IMR-90 (cell line): ENCODE measurements around the gene TENM4. TPM values are rescaled to one million over a fixed set of nuclear protein-coding genes. Genes with fewer than 3 reads are reported as not detected.

Experiments used
- ATAC-seq: fragments of 200-7000 bp; cut with Tn5 transposase; 2 replicates; pipeline ENCODE4 v1.9.1; 2020; ENCODE audit warnings: low read depth, mild to moderate bottlenecking, moderate library complexity
- BruUV-seq: library from RNA; stranded (reverse); fragments of 400-500 nt; replicated peaks from 2 replicates; lab custom pipeline; 2021; lab: Mats Ljungman, UMichigan
- CTCF ChIA-PET: fragments of 300-600 bp; formaldehyde crosslinking; extraction: SDS; loops from one replicate; lab custom pipeline; 2021; ENCODE audit warnings: antibody characterized with exemption; lab: Yijun Ruan, JAX
- POLR2A ChIA-PET: fragments of 300-600 bp; sonication (Branson Sonifier 250); formaldehyde crosslinking; loops from one replicate; lab custom pipeline; 2022; ENCODE audit warnings: antibody characterized with exemption; ENCODE audit not compliant: unreplicated experiment; lab: Charles Lee
- DNase-seq: peaks from one replicate; pipeline ENCODE4 v3.0.0; 2013
- H2AFZ ChIP-seq: replicated peaks from 2 replicates; pipeline ENCODE3; 2013; ENCODE audit warnings: low read length, mild to moderate bottlenecking; ENCODE audit not compliant: poor library complexity
- H2AK5ac ChIP-seq: 2 replicates; pipeline ENCODE4 v1.6.1; 2013; ENCODE audit warnings: low read depth, low read length, inconsistent platforms
- H2AK9ac ChIP-seq: replicated peaks from 2 replicates; pipeline ENCODE3; 2013; ENCODE audit warnings: mild to moderate bottlenecking, low read depth, low read length, moderate library complexity; ENCODE audit not compliant: poor library complexity
- H2BK120ac ChIP-seq: 2 replicates; pipeline ENCODE4 v1.6.1; 2013; ENCODE audit warnings: low read depth, low read length, inconsistent platforms
- H2BK15ac ChIP-seq: 3 replicates; pipeline ENCODE4 v1.6.1; 2013; ENCODE audit warnings: low read depth, low read length, inconsistent platforms
- H2BK20ac ChIP-seq: 2 replicates; pipeline ENCODE4 v1.6.1; 2013; ENCODE audit warnings: low read depth, mild to moderate bottlenecking, inconsistent platforms, low read length, moderate library complexity
- H2BK5ac ChIP-seq: 2 replicates; pipeline ENCODE4 v1.6.1; 2013; ENCODE audit warnings: mild to moderate bottlenecking, low read depth, low read length, inconsistent platforms; ENCODE audit not compliant: poor library complexity, severe bottlenecking
- H3K14ac ChIP-seq: replicated peaks from 2 replicates; pipeline ENCODE4 v1.6.1; 2013; ENCODE audit warnings: low read depth, low read length, inconsistent platforms
- H3K18ac ChIP-seq: 2 replicates; pipeline ENCODE4 v1.6.1; 2013; ENCODE audit warnings: low read depth, low read length, control low read depth
- H3K23ac ChIP-seq: 2 replicates; pipeline ENCODE4 v1.6.1; 2013; ENCODE audit warnings: low read depth, low read length, inconsistent platforms
- H3K27ac ChIP-seq: 2 replicates; pipeline ENCODE4 v1.5.1; 2013; ENCODE audit warnings: mild to moderate bottlenecking, control low read depth, low read length; ENCODE audit not compliant: insufficient read depth
- H3K27me3 ChIP-seq: 2 replicates; pipeline ENCODE4 v1.6.1; 2013; ENCODE audit warnings: low read length; ENCODE audit not compliant: control insufficient read depth, insufficient read depth
- H3K36me3 ChIP-seq: 2 replicates; pipeline ENCODE4 v1.6.1; 2013; ENCODE audit warnings: low read length, mixed read lengths; ENCODE audit not compliant: control insufficient read depth, insufficient read depth
- H3K4ac ChIP-seq: 2 replicates; pipeline ENCODE4 v1.6.1; 2013; ENCODE audit warnings: low read depth, low read length, inconsistent platforms
- H3K4me1 ChIP-seq: 2 replicates; pipeline ENCODE4 v1.6.1; 2013; ENCODE audit warnings: low read length, mixed read lengths; ENCODE audit not compliant: control insufficient read depth, insufficient read depth
- H3K4me2 ChIP-seq: 2 replicates; pipeline ENCODE4 v1.6.1; 2013; ENCODE audit warnings: low read depth, mild to moderate bottlenecking, control low read depth, low read length, moderate library complexity
- H3K4me3 ChIP-seq: 2 replicates; pipeline ENCODE4 v1.5.1; 2013; ENCODE audit warnings: low read depth, mild to moderate bottlenecking, control low read depth, low read length, moderate library complexity; ENCODE audit not compliant: insufficient read depth
- H3K56ac ChIP-seq: 2 replicates; pipeline ENCODE4 v1.6.1; 2013; ENCODE audit warnings: low read length, inconsistent platforms; ENCODE audit not compliant: insufficient read depth; ENCODE audit errors: extremely low read depth
- H3K79me1 ChIP-seq, 2 experiments: 2 replicates each; pipeline ENCODE4 v1.6.1; 2013; ENCODE audit warnings: low read length in 2 of 2, inconsistent platforms in 1 of 2, low read depth in 1 of 2
- H3K9ac ChIP-seq: 2 replicates; pipeline ENCODE4 v1.6.1; 2013; ENCODE audit warnings: low read depth, low read length, control low read depth
- H3K9me1 ChIP-seq: 2 replicates; pipeline ENCODE4 v1.6.1; 2013; ENCODE audit warnings: low read length, inconsistent platforms; ENCODE audit not compliant: insufficient read depth
- H3K9me3 ChIP-seq: 2 replicates; pipeline ENCODE4 v1.6.1; 2013; ENCODE audit warnings: low read length; ENCODE audit not compliant: control insufficient read depth, insufficient read depth
- H4K20me1 ChIP-seq: 2 replicates; pipeline ENCODE4 v1.6.1; 2013; ENCODE audit warnings: low read length, inconsistent platforms; ENCODE audit not compliant: insufficient read depth
- H4K5ac ChIP-seq: 2 replicates; pipeline ENCODE4 v1.6.1; 2013; ENCODE audit warnings: mild to moderate bottlenecking, low read depth, low read length, control low read depth
- H4K8ac ChIP-seq, 2 experiments: 2 replicates each; pipeline ENCODE4 v1.6.1; 2013; ENCODE audit warnings: low read depth in 2 of 2, low read length in 2 of 2, control low read depth in 1 of 2, inconsistent platforms in 1 of 2
- H4K91ac ChIP-seq: 2 replicates; pipeline ENCODE4 v1.6.1; 2013; ENCODE audit warnings: low read depth, low read length, inconsistent platforms; ENCODE audit not compliant: insufficient read depth
- CEBPB ChIP-seq: IDR thresholded peaks from 2 replicates; pipeline ENCODE4 v1.6.1; 2012; ENCODE audit warnings: low read depth, low read length, improper control_type of control experiment
- MAZ ChIP-seq: IDR thresholded peaks from 2 replicates; pipeline ENCODE4 v1.6.1; 2012; ENCODE audit warnings: low read depth, mild to moderate bottlenecking, low read length, improper control_type of control experiment, moderate library complexity, borderline replicate concordance
- WGBS, 2 experiments: methylation state at CpG; one replicate each; pipeline versions ENCODE4 v1.1.5 to v1.1.7; 2013; ENCODE audit warnings: missing lambda C conversion rate in 2 of 2; ENCODE audit not compliant: insufficient read length in 1 of 2; ENCODE audit errors: extremely low coverage in 2 of 2; 5-methylcytosine and 5-hydroxymethylcytosine counted together
- dilution Hi-C: fragments of 300-500 bp; cut with HindIII; formaldehyde crosslinking; loops from one replicate; pipeline ENCODE4 v1.14.3; 2018; ENCODE audit warnings: low sequenced_read_pairs; ENCODE audit not compliant: unreplicated experiment
- in situ Hi-C: fragments of 300-500 bp; cut with MboI; formaldehyde crosslinking; loops from 3 replicates; pipeline ENCODE4 v1.14.3; 2019; ENCODE audit warnings: low sequenced_read_pairs, inconsistent platforms, mixed read lengths
- intact Hi-C: fragments of 100-400 bp; cut with micrococcal nuclease; formaldehyde crosslinking; loops from 2 replicates; pipeline ENCODE4 v1.10.0; 2022
- polyA plus RNA-seq, 3 experiments: library from polyadenylated mRNA; depleted of rRNA; stranded (reverse); fragments of >200 nt; gene quantifications; 2 replicates each; pipeline ENCODE4 v1.2.3, GENCODE V29; 2012; ENCODE audit warnings: low replicate concordance in 1 of 3
- total RNA-seq: library from RNA; depleted of rRNA; stranded (reverse); fragments of >200 nt; gene quantifications from 2 replicates; pipeline ENCODE4 v1.2.3, GENCODE V29; 2012

TENM4 gene
- total and polyA plus RNA-seq, 2 of the 4 experiments (the other 2 are of a cell fraction): 7.4 to 9.0 TPM

GRCh38 chr11:79434283-79434682 is 6.5 kb downstream of the TENM4 start:
- no peak overlapping the region for H3K9ac ChIP-seq
- H4K5ac ChIP-seq: no peak overlapping the region
- BruUV-seq: no TSS peak
- no peak overlapping the region for H3K23ac ChIP-seq
- no peak overlapping the region for H2BK20ac ChIP-seq
- no peak overlapping the region; the same call in 1 of the 2 replicates for H3K4me2 ChIP-seq
- no peak for TF ChIP-seq MAZ
- TF ChIP-seq CEBPB: no peak
- H4K91ac ChIP-seq: no peak overlapping the region
- POLR2A ChIA-PET: no interaction called here
- H4K8ac ChIP-seq: no peak overlapping the region
- in situ Hi-C loops (loop anchor here (10.0 kb wide), 1 partner anchor 339 kb away; no protein-coding TSS in a partner anchor), intact Hi-C loops (loop anchor here (10.0 kb wide), 1 partner anchor 329 kb away; no protein-coding TSS in a partner anchor), dilution Hi-C loops (no loop called here)
- no peak overlapping the region for H3K27ac ChIP-seq
- no peaks in the 10 kb centered on the region for H3K27me3 ChIP-seq
- no peaks in the 10 kb centered on the region for H3K9me3 ChIP-seq
- DNase-seq (peak; percentile 44), ATAC-seq (no peak)
- no peaks in the 10 kb centered on the region for H3K36me3 ChIP-seq
- no peak overlapping the region for H2AFZ ChIP-seq
- no peak overlapping the region for H2BK5ac ChIP-seq
- H3K79me1 ChIP-seq: peaks cover 6 to 63% of the 10 kb centered on the region in 2 experiments
- no peak overlapping the region for H2AK9ac ChIP-seq
- CTCF ChIA-PET: no interaction called here
- H3K18ac ChIP-seq: no peak overlapping the region
- no peak overlapping the region for H3K4me3 ChIP-seq
- no peak overlapping the region for H2BK120ac ChIP-seq
- H3K14ac ChIP-seq: no peak overlapping the region
- no CpG with 5 or more reads among the region's 2 CpGs for WGBS, 2 experiments
- H2BK15ac ChIP-seq: no peak overlapping the region
- H3K56ac ChIP-seq: no peak overlapping the region
- no peaks in the 10 kb centered on the region for H4K20me1 ChIP-seq
- H3K4me1 ChIP-seq: peaks cover 10% of the 10 kb centered on the region
- peaks cover 10% of the 10 kb centered on the region for H3K9me1 ChIP-seq
- H2AK5ac ChIP-seq: no peak overlapping the region
- H3K4ac ChIP-seq: no peak overlapping the region
